Neural cell (in vitro differentiated cells): ENCODE results near the gene LLGL2.

Source experiments
- CTCF ChIP-seq: fragments of 450-650 bp; IDR thresholded peaks from 2 replicates; pipeline ENCODE4 v1.5.1; 2014; ENCODE audit warnings: antibody characterized with exemption, mild to moderate bottlenecking, moderate library complexity; ENCODE audit not compliant: poor library complexity, severe bottlenecking
- EP300 ChIP-seq: fragments of 450-650 bp; conservative IDR thresholded peaks from 2 replicates; pipeline ENCODE4 v1.6.1; 2014; ENCODE audit warnings: antibody characterized with exemption, mild to moderate bottlenecking, moderate library complexity; ENCODE audit not compliant: poor library complexity, severe bottlenecking
- EZH2 ChIP-seq: fragments of 200-600, 300-800 bp; shearing (Covaris generic), sonication (generic); IDR thresholded peaks from 2 replicates; pipeline ENCODE4 v1.6.1; 2014; ENCODE audit warnings: antibody characterized with exemption, low read length, borderline replicate concordance, mild to moderate bottlenecking; ENCODE audit not compliant: insufficient read depth, poor library complexity, severe bottlenecking
- MXI1 ChIP-seq: fragments of 450-650 bp; conservative IDR thresholded peaks from 2 replicates; pipeline ENCODE4 v1.6.1; 2014; ENCODE audit warnings: antibody characterized with exemption, mild to moderate bottlenecking; ENCODE audit not compliant: poor library complexity, severe bottlenecking
- POLR2AphosphoS5 ChIP-seq: IDR thresholded peaks from 2 replicates; pipeline ENCODE4 v1.6.1; 2012
- RAD21 ChIP-seq: fragments of 450-650 bp; conservative IDR thresholded peaks from 2 replicates; pipeline ENCODE4 v1.6.1; 2014; ENCODE audit warnings: antibody characterized with exemption, mild to moderate bottlenecking, moderate library complexity
- REST ChIP-seq: IDR thresholded peaks from 2 replicates; pipeline ENCODE4 v1.6.1; 2012; ENCODE audit warnings: borderline replicate concordance
- SMC3 ChIP-seq: fragments of 450-650 bp; conservative IDR thresholded peaks from 2 replicates; pipeline ENCODE4 v1.6.1; 2014; ENCODE audit warnings: antibody characterized with exemption, mild to moderate bottlenecking, moderate library complexity; ENCODE audit not compliant: poor library complexity
- TAF1 ChIP-seq: IDR thresholded peaks from 2 replicates; pipeline ENCODE4 v1.6.1; 2012; ENCODE audit warnings: low read depth

- TF ChIP-seq MXI1 = no peak
- no peak for TF ChIP-seq CTCF
- TF ChIP-seq POLR2AphosphoS5 = no peak
- TF ChIP-seq REST = no peak
- TF ChIP-seq EP300 = no peak
- no peak for TF ChIP-seq SMC3
- no peak for TF ChIP-seq EZH2
- no peak for TF ChIP-seq TAF1
- no peak for TF ChIP-seq RAD21
Observed at GRCh38 chr17:75548813-75549212, 23.3 kb downstream of the LLGL2 start.
